Activated gamma-delta T cell (primary cell): Measurements from ENCODE around the gene USP17L21.
"Not testable (repeated sequence)": the region's sequence is repeated elsewhere in the genome, so short reads cannot be mapped to it uniquely, and the experiment has no call there.

Experiments used
- DNase-seq: peaks from one replicate; lab custom pipeline; 2025; lab: John Stamatoyannopoulos, UW
- total RNA-seq, 2 donors: gene quantifications; one replicate each; lab custom pipeline; 2026; lab: John Stamatoyannopoulos, UW

USP17L21 gene
- total RNA-seq: 0 reads per million in 2 donors

- DNase-seq: not testable (repeated sequence)
Observed at GRCh38 chr4:9262572-9262971, at the start of gene USP17L21. TSS of gene USP17L21 (plus strand) at chr4:9262872. CDS start at chr4:9262872, 0 bp downstream.

GRCh38 chr4:9214701-9215100, 48.0 kb upstream of the USP17L21 start:
- DNase-seq: not testable (repeated sequence)

GRCh38 chr4:9215105-9215504, 47.6 kb upstream of the USP17L21 start, which contains the start of gene USP17L11:
TSS of gene USP17L11 (plus strand) at chr4:9215405. CDS start at chr4:9215405, 0 bp downstream.
- not testable (repeated sequence) for DNase-seq

GRCh38 chr4:9219852-9220251, 42.8 kb upstream of the USP17L21 start, which contains the start of gene USP17L12:
TSS of gene USP17L12 (plus strand) at chr4:9220152. CDS start at chr4:9220152, 0 bp downstream.
- not testable (repeated sequence) for DNase-seq

- not testable (repeated sequence) for DNase-seq
Observed at GRCh38 chr4:9224596-9224995, 38.1 kb upstream of the USP17L21 start, which contains the start of gene USP17L13. TSS of gene USP17L13 (plus strand) at chr4:9224896. CDS start at chr4:9224896, 0 bp downstream.

- DNase-seq: not testable (repeated sequence)
Observed at GRCh38 chr4:9230249-9230648, 32.4 kb upstream of the USP17L21 start.

- not testable (repeated sequence) for DNase-seq
Observed at GRCh38 chr4:9234085-9234484, 28.6 kb upstream of the USP17L21 start, which contains the start of gene USP17L15. TSS of gene USP17L15 (plus strand) at chr4:9234385. CDS start at chr4:9234385, 0 bp downstream.

- DNase-seq: not testable (repeated sequence)
Observed at GRCh38 chr4:9238461-9238860, 24.2 kb upstream of the USP17L21 start.

- DNase-seq: not testable (repeated sequence)
Observed at GRCh38 chr4:9243579-9243978, 19.1 kb upstream of the USP17L21 start, which contains the start of gene USP17L17. TSS of gene USP17L17 (plus strand) at chr4:9243879. CDS start at chr4:9243879, 0 bp downstream.

- not testable (repeated sequence) for DNase-seq
Observed at GRCh38 chr4:9247953-9248680, 14.6 kb upstream of the USP17L21 start, which contains the start of gene USP17L18. TSS of gene USP17L18 (plus strand) at chr4:9248630. CDS start at chr4:9248630, 0 bp downstream.

GRCh38 chr4:9253078-9253477, 9.6 kb upstream of the USP17L21 start, which contains the start of gene USP17L19:
TSS of gene USP17L19 (plus strand) at chr4:9253378. CDS start at chr4:9253378, 0 bp downstream.
- not testable (repeated sequence) for DNase-seq

- DNase-seq: not testable (repeated sequence)
Observed at GRCh38 chr4:9257824-9258223, 4.8 kb upstream of the USP17L21 start, which contains the start of gene USP17L20. TSS of gene USP17L20 (plus strand) at chr4:9258124. CDS start at chr4:9258124, 0 bp downstream.

GRCh38 chr4:9267319-9267718, 4.6 kb downstream of the USP17L21 start, which contains the start of gene USP17L22:
TSS of gene USP17L22 (plus strand) at chr4:9267619. CDS start at chr4:9267619, 0 bp downstream.
- DNase-seq: not testable (repeated sequence)

- DNase-seq: not testable (repeated sequence)
Observed at GRCh38 chr4:9271719-9272118, 9.0 kb downstream of the USP17L21 start.
